HCT116 (cell line): ENCODE data around the gene AP1M1. TPM values are rescaled to one million over a fixed set of nuclear protein-coding genes. Genes with fewer than 3 reads are reported as not detected.

Experiments used
- ATAC-seq: fragments of 200-7000 bp; cut with Tn5 transposase; 2 replicates; pipeline ENCODE4 v1.9.1; 2020; ENCODE audit warnings: mild to moderate bottlenecking, moderate library complexity
- BruUV-seq: library from RNA; stranded (reverse); fragments of 400-500 nt; replicated peaks from 2 replicates; lab custom pipeline; 2021; lab: Mats Ljungman, UMichigan
- CTCF ChIA-PET: fragments of 300-600 bp; sonication (Branson Sonifier 250); formaldehyde crosslinking; loops from one replicate; lab custom pipeline; 2021; ENCODE audit warnings: antibody characterized with exemption; lab: Charles Lee
- POLR2A ChIA-PET: fragments of 300-600, 350-600 bp; sonication (Branson Sonifier 250); formaldehyde crosslinking; loops from one replicate; lab custom pipeline; 2021; ENCODE audit warnings: antibody characterized with exemption; lab: Charles Lee
- RAD21 ChIA-PET, 2 experiments: fragments of 300-600 bp; sonication (Branson Sonifier 250); formaldehyde crosslinking; loops; one replicate each; lab custom pipeline; 2023; ENCODE audit warnings: low total read pairs in 2 of 2; ENCODE audit not compliant: uncharacterized antibody in 2 of 2, unreplicated experiment in 2 of 2, low non-redundant PET in 1 of 2; lab: Charles Lee
- DNase-seq: peaks from one replicate; pipeline ENCODE4 v3.0.0-alpha.2; 2010; ENCODE audit warnings: low read depth, low spot score
- H2AFZ ChIP-seq: fragments of 200-600 bp; shearing (Covaris generic), sonication (generic); 2 replicates; pipeline ENCODE4 v1.6.1; 2017; ENCODE audit warnings: low read depth, mixed run types, mixed read lengths, antibody characterized with exemption, low read length; ENCODE audit not compliant: poor library complexity, severe bottlenecking
- H3K27ac ChIP-seq: 2 replicates; pipeline ENCODE4 v1.5.1; 2012; ENCODE audit warnings: low read depth, low read length
- H3K27me3 ChIP-seq: fragments of 200-600 bp; sonication (generic); 2 replicates; pipeline ENCODE4 v1.6.1; 2016; ENCODE audit warnings: mixed run types, low read length, mixed read lengths; ENCODE audit not compliant: insufficient read depth
- H3K36me3 ChIP-seq, 2 experiments: fragments of 200-500 bp in 1 of 2; fragments of 200-600 bp in 1 of 2; sonication (Bioruptor generic) in 1 of 2; sonication (generic) in 1 of 2; 2 replicates each; pipeline versions ENCODE4 v1.5.1 to v1.6.1; 2014 to 2016; ENCODE audit warnings: low read length in 2 of 2, inconsistent platforms in 1 of 2, mixed read lengths in 1 of 2, mixed run types in 1 of 2; ENCODE audit not compliant: insufficient read depth in 2 of 2, control insufficient read depth in 1 of 2
- H3K4me1 ChIP-seq, 2 experiments: fragments of 200-600 bp in 1 of 2; sonication (generic) in 1 of 2; 2 replicates each; pipeline versions ENCODE4 v1.5.1 to v1.6.1; 2012 to 2017; ENCODE audit warnings: low read length in 2 of 2, inconsistent platforms in 1 of 2, mild to moderate bottlenecking in 1 of 2, mixed read lengths in 1 of 2, mixed run types in 1 of 2, moderate library complexity in 1 of 2; ENCODE audit not compliant: insufficient read depth in 2 of 2, control insufficient read depth in 1 of 2
- H3K4me2 ChIP-seq: fragments of 200-600 bp; sonication (generic); 2 replicates; pipeline ENCODE4 v1.6.1; 2017; ENCODE audit warnings: mixed run types, low read length, mixed read lengths
- H3K4me3 ChIP-seq, 2 experiments: fragments of 200-600 bp in 1 of 2; sonication (generic) in 1 of 2; replicated peaks in 1 of 2; 2 replicates each; pipeline ENCODE4 v1.5.1; 2011 to 2016; ENCODE audit warnings: low read length in 2 of 2, control low read depth in 1 of 2, low read depth in 1 of 2, mild to moderate bottlenecking in 1 of 2, mixed read lengths in 1 of 2, mixed run types in 1 of 2
- H3K79me2 ChIP-seq: fragments of 200-600 bp; sonication (generic); 2 replicates; pipeline ENCODE4 v1.6.1; 2017; ENCODE audit warnings: mild to moderate bottlenecking, mixed run types, low read length, moderate library complexity, mixed read lengths; ENCODE audit not compliant: insufficient read depth
- H3K9ac ChIP-seq: fragments of 200-600 bp; sonication (generic); 2 replicates; pipeline ENCODE4 v1.6.1; 2016; ENCODE audit warnings: low read length, mixed read lengths
- H3K9me2 ChIP-seq: fragments of 200-600 bp; sonication (generic), shearing (Covaris generic); 2 replicates; pipeline ENCODE4 v1.6.1; 2017; ENCODE audit warnings: mixed run types, mild to moderate bottlenecking, moderate library complexity; ENCODE audit not compliant: insufficient read depth
- H3K9me3 ChIP-seq, 2 experiments: fragments of 200-500 bp in 1 of 2; fragments of 200-600 bp in 1 of 2; sonication (Bioruptor generic) in 1 of 2; sonication (generic) in 1 of 2; 2 replicates each; pipeline ENCODE4 v1.6.1; 2014 to 2017; ENCODE audit warnings: low read length in 2 of 2, mixed read lengths in 2 of 2, inconsistent platforms in 1 of 2, low read depth in 1 of 2, mild to moderate bottlenecking in 1 of 2, mixed run types in 1 of 2, moderate library complexity in 1 of 2; ENCODE audit not compliant: control insufficient read depth in 1 of 2, insufficient read depth in 1 of 2
- H4K20me1 ChIP-seq: fragments of 200-600 bp; sonication (generic), shearing (Covaris generic); 2 replicates; pipeline ENCODE4 v1.6.1; 2017; ENCODE audit warnings: mixed run types, mild to moderate bottlenecking, moderate library complexity; ENCODE audit not compliant: insufficient read depth
- ATF3 ChIP-seq: IDR thresholded peaks from 2 replicates; pipeline ENCODE4 v1.6.1; 2012
- CBX3 ChIP-seq: IDR thresholded peaks from 2 replicates; pipeline ENCODE4 v1.6.1; 2012; ENCODE audit warnings: low read depth
- CEBPB ChIP-seq: IDR thresholded peaks from 2 replicates; pipeline ENCODE4 v1.6.1; 2012; ENCODE audit warnings: low read depth
- CTCF ChIP-seq, 3 experiments: fragments of 200-600 bp in 1 of 3; sonication (generic) in 1 of 3; IDR thresholded peaks in 2 of 3; conservative IDR thresholded peaks in 1 of 3; 2 replicates each; pipeline ENCODE4 v1.5.1; 2012 to 2017; ENCODE audit warnings: low read depth in 2 of 3, low read length in 2 of 3, antibody characterized with exemption in 1 of 3, borderline replicate concordance in 1 of 3, control low read depth in 1 of 3, mild to moderate bottlenecking in 1 of 3, mixed read lengths in 1 of 3, mixed run types in 1 of 3, moderate library complexity in 1 of 3; ENCODE audit not compliant: insufficient read depth in 1 of 3
- ELF1 ChIP-seq: IDR thresholded peaks from 2 replicates; pipeline ENCODE4 v1.6.1; 2012; ENCODE audit warnings: low read depth, borderline replicate concordance
- EZH2 ChIP-seq: fragments of 200-600 bp; sonication (generic); IDR thresholded peaks from 2 replicates; pipeline ENCODE4 v1.6.1; 2017; ENCODE audit warnings: antibody characterized with exemption, mixed run types
- FOSL1 ChIP-seq: IDR thresholded peaks from 2 replicates; pipeline ENCODE4 v1.6.1; 2012; ENCODE audit warnings: low read depth
- JUND ChIP-seq: IDR thresholded peaks from 2 replicates; pipeline ENCODE4 v1.6.1; 2012
- MAX ChIP-seq: IDR thresholded peaks from 2 replicates; pipeline ENCODE4 v1.6.1; 2012
- POLR2A ChIP-seq: IDR thresholded peaks from 2 replicates; pipeline ENCODE4 v1.7.0; 2011; ENCODE audit warnings: borderline replicate concordance; ENCODE audit not compliant: insufficient read depth, insufficient read length; ENCODE audit errors: extremely low read depth
- REST ChIP-seq: IDR thresholded peaks from 2 replicates; pipeline ENCODE4 v1.6.1; 2012; ENCODE audit warnings: low read depth
- SIN3A ChIP-seq: IDR thresholded peaks from 2 replicates; pipeline ENCODE4 v1.6.1; 2012; ENCODE audit warnings: low read depth
- SRF ChIP-seq: IDR thresholded peaks from 2 replicates; pipeline ENCODE4 v1.6.1; 2012; ENCODE audit warnings: low read depth
- TCF7L2 ChIP-seq: IDR thresholded peaks from 2 replicates; pipeline ENCODE4 v1.7.0; 2011; ENCODE audit warnings: borderline replicate concordance, inconsistent platforms; ENCODE audit not compliant: insufficient read depth, insufficient read length; ENCODE audit errors: extremely low read depth
- ZBTB33 ChIP-seq: IDR thresholded peaks from 2 replicates; pipeline ENCODE4 v1.6.1; 2011; ENCODE audit warnings: mild to moderate bottlenecking, low read length, moderate library complexity; ENCODE audit not compliant: insufficient replicate concordance; ENCODE audit errors: extremely low read depth
- ZFX ChIP-seq: fragments of 450-650 bp; IDR thresholded peaks from 2 replicates; pipeline ENCODE4 v1.6.1; 2017
- intact Hi-C: fragments of 100-400 bp; cut with micrococcal nuclease; formaldehyde crosslinking; loops from 2 replicates; pipeline ENCODE4 v1.10.0; 2022
- total RNA-seq: library from RNA; stranded (reverse); gene quantifications from one replicate; pipeline ENCODE4 v1.2.1, GENCODE V29; 2021; ENCODE audit not compliant: unreplicated experiment

AP1M1 gene
- total RNA-seq, 1 experiment from 2014 or later = 50.0 TPM

- Histone ChIP-seq H3K9me3 (no peaks in the 10 kb centered on the region), H3K79me2 (peaks cover 39% of the 10 kb centered on the region), H3K4me1 (peaks cover 15 to 37% of the 10 kb centered on the region in 2 experiments), H3K9me2 (no peaks in the 10 kb centered on the region), H3K27me3 (no peaks in the 10 kb centered on the region), H2AFZ (no peak overlapping the region), H4K20me1 (no peaks in the 10 kb centered on the region), H3K36me3 (peaks cover 0 to 3% of the 10 kb centered on the region in 2 experiments; a peak in 1 of 4 replicates), H3K4me3 (peak overlapping the region in 1 of 2 experiments; percentile 98; a peak in 1 of 4 replicates), H3K9ac (no peak overlapping the region), H3K27ac (no peak overlapping the region), H3K4me2 (peak overlapping the region; percentile 84)
- ChIA-PET CTCF (no interaction called here), RAD21 (interaction anchor here in 1 of 2 experiments (0.7 kb wide), 1 partner anchor 100 kb away, joined by 5 read pairs; no protein-coding TSS in a partner anchor), POLR2A (no interaction called here)
- DNase-seq = no peak
- no peak for ATAC-seq
- TF ChIP-seq FOSL1 (no peak), ATF3 (no peak), SIN3A (no peak), CBX3 (no peak), ZFX (no peak), SRF (no peak), TCF7L2 (no peak), JUND (no peak), CEBPB (no peak), ELF1 (no peak), POLR2A (no peak), MAX (no peak), EZH2 (no peak), REST (no peak), ZBTB33 (no peak), CTCF (IDR thresholded peaks at IDR 0.05 in 2 of 3, conservative IDR thresholded peaks at IDR 0.05 in 1 of 3; ENCODE audit: borderline replicate concordance in 1 of 3, insufficient read depth in 1 of 3, low read depth in 2 of 3, low read length in 2 of 3) (no peak)
- intact Hi-C loops = no loop called here
- BruUV-seq = no TSS peak
Measured at GRCh38 chr19:16199275-16199932, 1.7 kb downstream of the AP1M1 start.
